HG03175 (cell line): ENCODE measurements around the gene SBF2.

Source experiments
- ATAC-seq: cut with Tn5 transposase; IDR thresholded peaks from one replicate; pipeline ENCODE4 v1.9.1; 2021; ENCODE audit warnings: mild to moderate bottlenecking, moderate library complexity; ENCODE audit not compliant: unreplicated experiment

The SBF2 gene

DNA sequence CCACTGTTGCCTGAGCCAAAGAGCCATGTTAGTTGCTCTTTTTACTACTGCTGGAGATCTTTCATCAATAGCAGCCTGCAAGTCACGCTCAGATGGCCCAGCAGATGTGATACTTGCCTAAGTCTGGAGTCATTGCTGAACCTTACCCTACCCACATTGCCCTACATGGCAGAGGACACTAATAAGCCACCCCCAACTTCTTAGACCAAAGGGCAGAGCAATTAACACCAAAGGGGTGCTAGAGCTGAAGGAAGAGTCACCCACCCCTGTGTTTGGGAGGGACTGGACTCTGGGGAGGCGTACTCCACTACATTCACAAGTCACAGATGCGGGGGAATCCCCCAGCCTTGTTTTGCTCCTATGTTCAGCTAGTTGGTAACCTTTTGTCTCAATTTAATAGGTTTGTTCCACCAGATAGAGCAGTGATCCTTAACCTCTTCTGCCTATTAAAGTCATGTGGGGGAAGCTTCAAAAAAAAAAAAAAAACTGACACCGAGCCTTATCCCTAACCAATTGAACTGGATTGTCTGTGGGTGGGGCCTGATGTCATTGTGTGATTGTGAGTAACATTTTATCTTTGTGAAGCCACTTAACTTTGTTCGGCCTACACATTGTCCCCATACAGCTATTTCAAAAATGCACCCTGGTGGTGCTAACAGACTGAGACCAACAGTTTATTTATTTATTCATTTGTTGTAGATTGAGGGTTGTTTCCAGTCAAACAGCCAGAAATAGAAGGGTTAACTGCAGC lies 23.9 kb upstream of the SBF2 start:
- ATAC-seq: peak; percentile 57

DNA sequence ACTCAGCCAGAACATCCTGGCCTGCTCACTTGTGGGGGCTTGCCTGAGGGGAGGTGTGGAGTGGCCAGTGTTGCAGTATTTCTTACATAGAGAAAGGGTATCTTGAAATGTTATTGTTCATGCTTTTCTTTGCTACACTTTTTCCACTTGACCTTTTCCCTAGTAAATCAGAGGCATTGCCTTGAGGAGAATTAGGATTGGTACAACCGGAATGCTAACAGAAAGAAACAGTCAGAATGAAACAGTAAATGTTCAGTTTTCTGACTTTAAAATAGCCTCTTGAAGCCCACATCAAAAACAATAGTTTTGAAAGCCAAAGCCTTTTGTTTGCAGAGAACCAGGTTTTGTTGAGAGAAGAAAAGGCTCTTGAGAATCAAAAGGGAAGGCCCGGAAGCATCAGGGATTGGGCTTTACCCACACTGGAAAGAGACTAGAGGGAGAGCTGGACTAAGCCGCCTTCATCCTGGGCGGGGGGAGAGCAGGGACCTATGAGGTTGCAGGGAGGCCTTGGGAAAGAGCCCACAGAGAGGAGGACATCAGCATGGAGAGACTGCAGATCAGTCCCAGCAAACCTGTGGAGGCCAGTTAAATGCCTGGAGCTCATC lies 23.2 kb upstream of the SBF2 start:
- no peak for ATAC-seq

GRCh38 chr11:10315083-10315482 lies 21.1 kb upstream of the SBF2 start:
- ATAC-seq: no peak

DNA sequence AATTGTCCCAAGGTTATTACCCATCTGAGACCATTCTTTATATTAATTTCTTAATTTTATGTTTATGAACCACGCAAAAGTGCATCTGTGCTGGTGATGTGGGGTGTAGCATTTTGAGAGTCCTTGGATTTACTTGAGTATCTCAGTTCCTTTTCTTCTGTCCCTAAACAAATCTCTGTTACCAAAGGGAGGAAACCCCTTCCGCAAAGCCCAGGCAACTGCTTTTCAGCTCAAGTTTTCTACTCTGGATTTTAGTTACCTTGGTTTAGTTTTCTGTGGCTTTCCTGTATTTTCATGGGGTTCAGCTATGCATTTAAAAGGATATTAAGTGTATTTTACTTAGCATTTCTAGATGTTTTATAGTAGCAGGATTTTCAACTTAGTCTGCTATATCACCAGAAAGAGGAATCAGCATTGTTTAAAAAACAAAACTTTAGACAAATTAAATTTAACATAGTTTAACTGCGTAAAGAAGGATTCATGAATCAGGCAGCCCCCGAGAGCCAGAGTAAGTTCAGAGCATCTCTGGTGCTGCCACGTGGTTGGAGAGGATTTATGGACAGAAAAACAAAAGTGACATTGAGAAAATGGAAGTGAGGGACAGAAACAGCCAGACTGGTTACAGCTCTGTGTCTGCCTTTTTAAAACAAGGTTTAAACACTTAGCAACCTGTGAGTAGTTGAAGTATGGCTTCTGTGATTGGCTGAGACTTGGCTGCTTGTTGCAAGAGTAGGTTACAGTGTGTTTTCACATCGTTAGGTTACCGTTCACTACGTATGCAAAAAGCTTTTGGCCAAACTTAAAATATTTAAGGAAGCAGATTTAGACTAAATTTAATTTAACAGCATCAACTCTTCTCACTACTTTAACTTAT lies 20.4 kb upstream of the SBF2 start:
- ATAC-seq: peak; percentile 86

- ATAC-seq: no peak
These were observed 17.8 kb upstream of the SBF2 start for GRCh38 chr11:10311802-10312201.

GRCh38 chr11:10310301-10310841 lies 16.4 kb upstream of the SBF2 start:
- no peak for ATAC-seq

- no peak for ATAC-seq
These were observed 15.4 kb upstream of the SBF2 start for GRCh38 chr11:10309163-10310093.

DNA sequence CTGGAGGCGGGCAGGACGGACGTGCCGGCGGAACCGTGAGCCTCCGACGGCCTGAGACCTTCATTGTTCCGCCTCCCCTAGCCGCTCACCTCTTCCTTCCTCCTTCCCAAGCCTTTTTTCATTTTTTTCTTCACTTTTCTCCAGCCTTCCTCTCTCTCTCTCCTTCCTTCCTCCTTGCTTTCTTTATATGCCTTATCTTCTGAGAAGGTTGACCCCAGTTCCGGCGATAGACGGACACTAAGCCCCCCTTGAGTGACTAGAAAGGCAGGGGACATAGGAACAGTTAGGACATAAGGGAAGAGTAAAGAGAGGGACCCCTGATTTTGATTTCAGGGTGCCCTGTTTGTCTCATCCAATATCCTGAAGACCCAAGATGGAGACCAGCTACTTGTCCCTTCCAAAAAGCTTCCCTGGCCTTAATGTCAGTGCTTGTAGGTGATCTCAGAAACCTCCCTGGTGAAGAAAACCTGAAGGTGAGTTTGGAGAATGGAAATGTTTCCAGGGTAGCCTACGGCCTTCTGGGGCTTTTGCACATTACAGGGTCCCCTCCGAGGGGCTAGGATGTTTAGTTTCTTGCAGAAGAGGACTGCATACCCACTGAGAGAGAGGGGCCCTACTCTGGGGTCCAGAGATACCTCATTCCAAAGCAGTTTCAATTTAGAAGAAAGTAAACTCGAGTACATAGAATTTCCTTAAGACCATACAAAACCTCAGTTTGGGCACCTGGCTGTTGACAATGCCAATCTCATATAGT lies 14.4 kb upstream of the SBF2 start:
- ATAC-seq: no peak

GRCh38 chr11:10307400-10308200 lies 13.6 kb upstream of the SBF2 start:
- peak; percentile 68 for ATAC-seq

- ATAC-seq: no peak
These were observed 13.0 kb upstream of the SBF2 start for GRCh38 chr11:10307022-10307399.

DNA sequence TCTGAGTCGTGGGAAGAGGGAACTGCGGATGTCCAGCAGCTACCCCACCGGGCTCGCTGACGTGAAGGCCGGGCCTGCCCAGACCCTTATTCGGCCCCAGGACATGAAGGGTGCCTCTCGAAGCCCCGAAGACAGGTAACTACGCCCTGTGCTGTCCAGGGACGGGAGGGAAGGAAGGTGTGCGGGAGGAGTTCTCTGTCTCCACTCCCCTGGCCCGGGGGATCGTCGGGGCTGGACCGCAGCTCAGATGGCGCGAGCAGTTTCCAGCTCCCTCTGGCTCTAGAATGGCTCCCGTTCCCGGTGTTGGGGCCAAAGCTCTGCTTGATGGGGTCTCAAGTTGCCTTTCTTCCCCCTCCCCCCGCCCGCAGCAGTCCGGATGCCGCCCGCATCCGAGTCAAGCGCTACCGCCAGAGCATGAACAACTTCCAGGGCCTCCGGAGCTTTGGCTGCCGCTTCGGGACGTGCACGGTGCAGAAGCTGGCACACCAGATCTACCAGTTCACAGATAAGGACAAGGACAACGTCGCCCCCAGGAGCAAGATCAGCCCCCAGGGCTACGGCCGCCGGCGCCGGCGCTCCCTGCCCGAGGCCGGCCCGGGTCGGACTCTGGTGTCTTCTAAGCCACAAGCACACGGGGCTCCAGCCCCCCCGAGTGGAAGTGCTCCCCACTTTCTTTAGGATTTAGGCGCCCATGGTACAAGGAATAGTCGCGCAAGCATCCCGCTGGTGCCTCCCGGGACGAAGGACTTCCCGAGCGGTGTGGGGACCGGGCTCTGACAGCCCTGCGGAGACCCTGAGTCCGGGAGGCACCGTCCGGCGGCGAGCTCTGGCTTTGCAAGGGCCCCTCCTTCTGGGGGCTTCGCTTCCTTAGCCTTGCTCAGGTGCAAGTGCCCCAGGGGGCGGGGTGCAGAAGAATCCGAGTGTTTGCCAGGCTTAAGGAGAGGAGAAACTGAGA lies 12.2 kb upstream of the SBF2 start:
- ATAC-seq: no peak

GRCh38 chr11:10305262-10305963 lies 11.4 kb upstream of the SBF2 start:
- ATAC-seq: no peak

- ATAC-seq: no peak
These were observed 10.7 kb upstream of the SBF2 start, which contains the start of gene ADM for GRCh38 chr11:10304495-10305261. ADM (plus strand) TSS chr11:10305073; CDS start chr11:10305701, 628 bp downstream.

GRCh38 chr11:10303558-10304363 lies 9.7 kb upstream of the SBF2 start:
- ATAC-seq: no peak

- ATAC-seq: no peak
These were observed 8.9 kb upstream of the SBF2 start for GRCh38 chr11:10302744-10303557.
